Neutrophil (primary cell): ENCODE measurements around the gene AMPD3.

Experiments
- H3K27ac ChIP-seq: fragments of 200-600 bp; sonication (generic); 2 replicates; pipeline ENCODE4 v1.5.1; 2016; ENCODE audit warnings: mild to moderate bottlenecking, moderate library complexity
- H3K27me3 ChIP-seq: fragments of 200-600 bp; sonication (generic); 2 replicates; pipeline ENCODE4 v1.6.0; 2016; ENCODE audit warnings: mild to moderate bottlenecking
- H3K36me3 ChIP-seq: fragments of 200-600 bp; sonication (generic); 2 replicates; pipeline ENCODE4 v1.5.1; 2017
- H3K4me1 ChIP-seq, 2 experiments: fragments of 200-600 bp in 1 of 2; sonication (generic) in 1 of 2; 1 replicate in 1 of 2; 2 replicates in 1 of 2; pipeline versions ENCODE4 v1.5.1 to v1.6.1; 2013 to 2016; ENCODE audit warnings: low read depth in 1 of 2, low read length in 1 of 2, mild to moderate bottlenecking in 1 of 2, moderate library complexity in 1 of 2; ENCODE audit not compliant: control insufficient read depth in 1 of 2, insufficient read depth in 1 of 2
- H3K4me3 ChIP-seq, 2 experiments: fragments of 200-600 bp in 1 of 2; sonication (generic) in 1 of 2; 1 replicate in 1 of 2; 2 replicates in 1 of 2; pipeline ENCODE4 v1.5.1; 2013 to 2016; ENCODE audit warnings: low read depth in 1 of 2, low read length in 1 of 2, mild to moderate bottlenecking in 1 of 2, moderate library complexity in 1 of 2
- H3K9me3 ChIP-seq: fragments of 200-600 bp; sonication (generic); 2 replicates; pipeline ENCODE4 v1.5.1; 2016
- CTCF ChIP-seq: fragments of 200-600 bp; sonication (generic); IDR thresholded peaks from 2 replicates; pipeline ENCODE4 v1.5.1; 2016; ENCODE audit warnings: antibody characterized with exemption

AMPD3 gene

GRCh38 chr11:10490398-10491241 is 35.6 kb downstream of the AMPD3 start:
- no peak for TF ChIP-seq CTCF
- peaks cover 97% of the 10 kb centered on the region for H3K36me3 ChIP-seq
- no peak overlapping the region for H3K27ac ChIP-seq
- no peaks in the 10 kb centered on the region for H3K9me3 ChIP-seq
- no peak overlapping the region for H3K4me3 ChIP-seq
- no peaks in the 10 kb centered on the region for H3K27me3 ChIP-seq
- peaks cover 3 to 8% of the 10 kb centered on the region in 2 experiments for H3K4me1 ChIP-seq

- H3K27ac ChIP-seq = no peak overlapping the region
- no peak for TF ChIP-seq CTCF
- no peak overlapping the region for H3K4me3 ChIP-seq
- peaks cover 97% of the 10 kb centered on the region for H3K36me3 ChIP-seq
- peaks cover 3 to 8% of the 10 kb centered on the region in 2 experiments for H3K4me1 ChIP-seq
- no peaks in the 10 kb centered on the region for H3K9me3 ChIP-seq
- H3K27me3 ChIP-seq = no peaks in the 10 kb centered on the region
Measured at GRCh38 chr11:10492084-10492483, 37.0 kb downstream of the AMPD3 start.

GRCh38 chr11:10493041-10493663 is 38.1 kb downstream of the AMPD3 start:
- Histone ChIP-seq H3K27me3 (no peaks in the 10 kb centered on the region), H3K27ac (no peak overlapping the region), H3K4me1 (peaks cover 3 to 8% of the 10 kb centered on the region in 2 experiments), H3K9me3 (no peaks in the 10 kb centered on the region), H3K4me3 (no peak overlapping the region), H3K36me3 (peaks cover 97% of the 10 kb centered on the region)
- TF ChIP-seq CTCF = no peak

GRCh38 chr11:10494636-10495463 is 39.8 kb downstream of the AMPD3 start:
- Histone ChIP-seq H3K27me3 (no peaks in the 10 kb centered on the region), H3K4me3 (no peak overlapping the region), H3K36me3 (peaks cover 100% of the 10 kb centered on the region), H3K4me1 (peaks cover 3 to 8% of the 10 kb centered on the region in 2 experiments), H3K9me3 (no peaks in the 10 kb centered on the region), H3K27ac (no peak overlapping the region)
- no peak for TF ChIP-seq CTCF

- H3K4me3 ChIP-seq = no peak overlapping the region
- TF ChIP-seq CTCF = no peak
- peaks cover 7 to 8% of the 10 kb centered on the region in 2 experiments for H3K4me1 ChIP-seq
Measured at GRCh38 chr11:10495464-10495786, 40.4 kb downstream of the AMPD3 start.

More at GRCh38 chr11:10495464-10495786, 40.4 kb downstream of the AMPD3 start:
- no peaks in the 10 kb centered on the region for H3K27me3 ChIP-seq
- H3K9me3 ChIP-seq = no peaks in the 10 kb centered on the region
- no peak overlapping the region for H3K27ac ChIP-seq
- H3K36me3 ChIP-seq = peaks cover 100% of the 10 kb centered on the region
